PC-3 (cell line): ENCODE data around the gene SEC14L1.

Source experiments
- CTCF ChIP-seq: fragments of 300-600 bp; sonication (generic); conservative IDR thresholded peaks from 2 replicates; pipeline ENCODE4 v1.5.1; 2017; ENCODE audit warnings: antibody characterized with exemption, low read depth, mild to moderate bottlenecking, low read length
- EZH2 ChIP-seq: fragments of 300-600 bp; sonication (generic); IDR thresholded peaks from one replicate; pipeline ENCODE4 v1.6.1; 2017; ENCODE audit warnings: antibody characterized with exemption, mild to moderate bottlenecking, low read length; ENCODE audit not compliant: unreplicated experiment
- EZH2phosphoT487 ChIP-seq: fragments of 300-600 bp; sonication (generic); IDR thresholded peaks from 2 replicates; pipeline ENCODE4 v1.6.1; 2018; ENCODE audit warnings: mild to moderate bottlenecking, antibody characterized with exemption, low read length, borderline replicate concordance

- TF ChIP-seq CTCF, result no peak
- no peak for TF ChIP-seq EZH2
- no peak for TF ChIP-seq EZH2phosphoT487
These were observed 41.7 kb downstream of the SEC14L1 start for GRCh38 chr17:77182205-77183172.
